Posterior vena cava (tissue), 2 donors: ENCODE measurements around the gene GARRE1. TPM values are rescaled to one million over a fixed set of nuclear protein-coding genes. Genes with fewer than 3 reads are reported as not detected.
"Not testable (repeated sequence)": the region's sequence is repeated elsewhere in the genome, so short reads cannot be mapped to it uniquely, and the experiment has no call there.

Experiments
- DNase-seq: peaks from one replicate; pipeline ENCODE4 v3.0.0-alpha.2; 2020; ENCODE audit warnings: low spot score
- intact Hi-C, 2 donors: fragments of 100-400 bp; cut with DNase I; formaldehyde crosslinking; loops; one replicate each; pipeline versions ENCODE4 v1.14.1 to v1.14.2; 2022 to 2023
- total RNA-seq, 2 donors: library from RNA; stranded (reverse); fragmentation: NEBNext Ultra II Directional; extraction: Animal tissue kit (Norgen Biotek cat#: 25700); gene quantifications; one replicate each; pipeline ENCODE4 v1.2.1, GENCODE V29; 2021
- donor health status: DM: yes; HTN: yes; CAD: no.
- donor health status: DM: yes; HTN: yes; CAD: no.

Gene GARRE1
- total RNA-seq, 2 donors from 2014 or later: 23.3 to 31.1 TPM

GRCh38 chr19:34281444-34281843, 27.1 kb downstream of the GARRE1 start:
- DNase-seq, intact Hi-C loops: not testable (repeated sequence)

- no peak for DNase-seq
- intact Hi-C loops: no loop called here
These were observed 28.5 kb downstream of the GARRE1 start for GRCh38 chr19:34282611-34283519.

- intact Hi-C loops: no loop called here
- DNase-seq: no peak
These were observed 30.2 kb downstream of the GARRE1 start for GRCh38 chr19:34284505-34284904.

- intact Hi-C loops: no loop called here
- no peak for DNase-seq
These were observed 33.3 kb downstream of the GARRE1 start for GRCh38 chr19:34287662-34288140.

GRCh38 chr19:34288381-34288780, 34.0 kb downstream of the GARRE1 start:
- intact Hi-C loops: no loop called here
- no peak for DNase-seq

GRCh38 chr19:34291235-34291634, 36.9 kb downstream of the GARRE1 start:
- no peak for DNase-seq
- intact Hi-C loops: no loop called here

- no peak for DNase-seq
- intact Hi-C loops: no loop called here
These were observed 40.7 kb downstream of the GARRE1 start for GRCh38 chr19:34295103-34295502.

- DNase-seq: no peak
- intact Hi-C loops: no loop called here
These were observed 44.7 kb downstream of the GARRE1 start for GRCh38 chr19:34298891-34299520.

- intact Hi-C loops: no loop called here
- DNase-seq: no peak
These were observed 45.2 kb downstream of the GARRE1 start for GRCh38 chr19:34299576-34299975.

- no peak for DNase-seq
- intact Hi-C loops: no loop called here
These were observed 46.0 kb downstream of the GARRE1 start for GRCh38 chr19:34300380-34300779.

GRCh38 chr19:34300962-34301361, 46.6 kb downstream of the GARRE1 start:
- DNase-seq: no peak
- intact Hi-C loops: no loop called here

Other genes starting within 250 kb of the GARRE1 start
- 100 to 1,000 TPM in 1 of 2 donors, 10 to 100 TPM in 1; 93.2 to 109 TPM for gene LSM14A, start 82.0 kb upstream of the GARRE1 start, total RNA-seq
- 100 to 1,000 TPM; 176 to 206 TPM for gene GPI, start 110.6 kb downstream of the GARRE1 start, total RNA-seq
- gene PDCD2L, start 149.8 kb downstream of the GARRE1 start, total RNA-seq: 1 to 10 TPM; 4.6 to 6.5 TPM
- 10 to 100 TPM; 70.8 to 81.8 TPM for gene UBA2, start 173.8 kb downstream of the GARRE1 start, total RNA-seq
- gene WTIP, start 227.2 kb downstream of the GARRE1 start, total RNA-seq: 10 to 100 TPM; 20.7 to 28.6 TPM